Colonic mucosa (tissue), 4 donors: ENCODE measurements around the gene HIP1. TPM values are rescaled to one million over a fixed set of nuclear protein-coding genes. Genes with fewer than 3 reads are reported as not detected.

Experiments
- DNase-seq: peaks from one replicate; pipeline ENCODE4 v3.0.0-alpha.2; 2020
- H3K27ac ChIP-seq: fragments of 200-600 bp; one replicate; pipeline ENCODE4 v1.8.0; 2021
- H3K27me3 ChIP-seq: fragments of 200-600 bp; one replicate; pipeline ENCODE4 v1.8.0; 2021
- H3K36me3 ChIP-seq: fragments of 200-600 bp; one replicate; pipeline ENCODE4 v1.8.0; 2021
- H3K4me1 ChIP-seq: fragments of 200-600 bp; one replicate; pipeline ENCODE4 v1.8.0; 2021; ENCODE audit warnings: mild to moderate bottlenecking
- H3K4me3 ChIP-seq: fragments of 200-600 bp; one replicate; pipeline ENCODE4 v1.8.0; 2021
- H3K9ac ChIP-seq, 2 donors: one replicate each; pipeline ENCODE4 v1.7.0; 2013; ENCODE audit warnings: control low read depth in 2 of 2, low read depth in 2 of 2, low read length in 2 of 2
- H3K9me3 ChIP-seq: fragments of 200-600 bp; one replicate; pipeline ENCODE4 v1.8.0; 2021
- intact Hi-C: fragments of 100-400 bp; cut with DNase I; formaldehyde crosslinking; loops from one replicate; pipeline ENCODE4 v1.14.1; 2022
- total RNA-seq, 2 donors: library from RNA; stranded (reverse); fragmentation: NEBNext Ultra II Directional in 1 of 2; extraction: Animal tissue kit (Norgen Biotek cat#: 25700) in 1 of 2; gene quantifications; one replicate each; pipeline ENCODE4 v1.2.1, GENCODE V29; 2021
- TF ChIP-seq, protein P1 (sequence below): fragments of 200-600 bp; IDR thresholded peaks from one replicate; pipeline ENCODE4 v1.8.0; 2022; ENCODE audit warnings: antibody characterized with exemption, mild to moderate bottlenecking
- donor health status: healthy.
- donor health status: DM: no; HTN: no; CAD: no.
- donor health status: DM: no; HTN: no; CAD: no.

The HIP1 gene
- total RNA-seq, 2 donors from 2014 or later = 4.8 to 5.5 TPM

DNA sequence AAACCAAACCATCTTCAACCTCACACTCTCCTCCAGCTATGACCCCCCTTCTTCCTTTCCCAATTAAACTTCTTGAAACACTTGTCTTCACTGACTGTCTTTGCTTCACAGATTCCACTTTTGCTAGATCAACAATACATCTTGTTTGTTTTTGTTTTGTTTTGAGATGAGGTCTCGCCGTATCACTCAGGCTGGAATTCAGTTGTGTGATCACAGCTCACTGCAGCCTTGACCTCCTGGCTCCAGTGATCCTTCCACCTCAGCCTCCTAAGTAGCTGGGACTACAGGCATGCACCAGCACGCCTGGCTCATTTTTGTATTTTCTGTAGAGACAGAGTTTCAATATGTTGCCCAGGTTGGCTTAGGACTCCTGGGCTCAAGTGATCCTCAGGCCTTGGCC lies 59.7 kb downstream of the HIP1 start:
- no peaks in the 10 kb centered on the region for H3K27me3 ChIP-seq
- H3K9ac ChIP-seq = no peak overlapping the region
- H3K4me3 ChIP-seq = no peak overlapping the region
- TF ChIP-seq, protein P1, sequence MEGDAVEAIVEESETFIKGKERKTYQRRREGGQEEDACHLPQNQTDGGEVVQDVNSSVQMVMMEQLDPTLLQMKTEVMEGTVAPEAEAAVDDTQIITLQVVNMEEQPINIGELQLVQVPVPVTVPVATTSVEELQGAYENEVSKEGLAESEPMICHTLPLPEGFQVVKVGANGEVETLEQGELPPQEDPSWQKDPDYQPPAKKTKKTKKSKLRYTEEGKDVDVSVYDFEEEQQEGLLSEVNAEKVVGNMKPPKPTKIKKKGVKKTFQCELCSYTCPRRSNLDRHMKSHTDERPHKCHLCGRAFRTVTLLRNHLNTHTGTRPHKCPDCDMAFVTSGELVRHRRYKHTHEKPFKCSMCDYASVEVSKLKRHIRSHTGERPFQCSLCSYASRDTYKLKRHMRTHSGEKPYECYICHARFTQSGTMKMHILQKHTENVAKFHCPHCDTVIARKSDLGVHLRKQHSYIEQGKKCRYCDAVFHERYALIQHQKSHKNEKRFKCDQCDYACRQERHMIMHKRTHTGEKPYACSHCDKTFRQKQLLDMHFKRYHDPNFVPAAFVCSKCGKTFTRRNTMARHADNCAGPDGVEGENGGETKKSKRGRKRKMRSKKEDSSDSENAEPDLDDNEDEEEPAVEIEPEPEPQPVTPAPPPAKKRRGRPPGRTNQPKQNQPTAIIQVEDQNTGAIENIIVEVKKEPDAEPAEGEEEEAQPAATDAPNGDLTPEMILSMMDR = no peak
- no peak overlapping the region for H3K27ac ChIP-seq
- H3K36me3 ChIP-seq = no peaks in the 10 kb centered on the region
- no peak for DNase-seq
- no peaks in the 10 kb centered on the region for H3K4me1 ChIP-seq
- intact Hi-C loops = no loop called here
- H3K9me3 ChIP-seq = no peaks in the 10 kb centered on the region

DNA sequence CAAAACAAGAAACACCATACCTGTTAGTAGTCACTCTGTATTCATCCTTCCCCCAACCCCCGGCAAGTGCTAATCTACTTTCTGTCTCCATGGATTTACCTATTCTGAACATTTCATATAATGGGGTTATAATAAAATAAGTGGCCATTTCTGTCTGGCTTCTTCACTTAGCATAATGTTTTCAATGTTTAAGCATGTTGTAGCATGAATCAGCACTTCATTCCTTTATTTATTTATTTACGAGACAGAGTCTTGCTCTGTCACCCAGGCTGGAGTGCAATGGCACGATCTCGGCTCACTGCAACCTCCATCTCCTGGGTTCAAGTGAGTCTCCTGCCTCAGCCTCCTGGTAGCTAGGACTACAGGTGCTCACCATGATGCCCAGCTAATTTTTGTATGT lies 69.2 kb downstream of the HIP1 start:
- DNase-seq = no peak
- Histone ChIP-seq H3K4me3 (no peak overlapping the region), H3K36me3 (no peaks in the 10 kb centered on the region), H3K27ac (no peak overlapping the region), H3K9ac (no peak overlapping the region), H3K4me1 (no peaks in the 10 kb centered on the region), H3K27me3 (no peaks in the 10 kb centered on the region), H3K9me3 (no peaks in the 10 kb centered on the region)
- intact Hi-C loops = no loop called here
- TF ChIP-seq, protein P1 = no peak

DNA sequence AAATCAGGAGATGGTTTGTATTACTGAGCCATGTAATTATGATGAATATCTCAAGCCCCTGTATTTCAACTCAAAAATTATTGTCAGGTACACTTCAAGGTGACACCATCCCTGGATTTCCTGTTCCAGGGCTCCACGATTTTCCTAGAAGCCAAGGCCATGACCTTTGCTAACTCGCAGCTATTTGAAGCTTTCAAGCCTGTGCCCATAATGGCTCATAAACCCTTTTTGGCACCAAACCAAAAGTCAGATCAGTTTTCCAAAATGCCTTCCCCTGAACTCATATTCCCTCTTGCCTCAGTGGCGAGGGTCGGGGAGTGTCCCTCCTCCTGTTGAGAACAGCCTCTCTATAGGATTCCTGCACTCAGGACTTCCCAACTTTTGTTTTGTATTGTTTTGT lies 70.8 kb downstream of the HIP1 start:
- no peaks in the 10 kb centered on the region for H3K27me3 ChIP-seq
- H3K36me3 ChIP-seq = no peaks in the 10 kb centered on the region
- no peak overlapping the region for H3K4me3 ChIP-seq
- H3K9ac ChIP-seq = no peak overlapping the region
- intact Hi-C loops = no loop called here
- no peak overlapping the region for H3K27ac ChIP-seq
- no peak for DNase-seq
- no peaks in the 10 kb centered on the region for H3K9me3 ChIP-seq
- no peaks in the 10 kb centered on the region for H3K4me1 ChIP-seq
- TF ChIP-seq, protein P1 = no peak

DNA sequence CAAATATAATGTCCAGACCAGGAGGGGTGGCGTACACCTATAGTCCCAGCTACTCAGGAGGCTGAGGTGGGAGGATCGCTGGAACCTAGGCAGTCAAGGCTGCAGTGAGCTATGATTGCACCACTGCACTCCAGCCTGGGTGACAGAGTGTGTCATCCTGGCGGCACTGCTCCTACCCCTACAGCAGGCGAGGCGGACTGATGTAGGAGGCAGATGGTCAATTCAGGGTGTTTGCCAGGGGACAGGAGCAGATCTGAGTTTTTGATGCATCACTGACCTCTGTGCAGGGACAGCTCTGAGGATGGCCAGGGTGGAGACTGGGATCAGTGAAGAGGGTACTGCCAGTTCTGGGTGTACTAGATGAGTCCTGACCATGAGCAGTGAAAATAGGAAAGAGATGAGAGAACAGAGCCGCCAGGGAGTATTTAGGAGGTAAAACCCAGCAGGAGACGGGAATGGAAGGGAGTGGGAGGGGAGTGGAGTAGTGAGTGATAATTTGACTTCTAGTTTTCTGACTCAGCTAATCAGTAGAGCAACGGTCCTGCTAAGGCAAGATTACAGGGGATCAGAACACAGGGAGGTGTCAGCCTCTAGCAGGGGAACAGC lies 75.3 kb downstream of the HIP1 start:
- DNase-seq = no peak
- TF ChIP-seq, protein P1 = no peak
- Histone ChIP-seq H3K9me3 (no peaks in the 10 kb centered on the region), H3K4me1 (no peaks in the 10 kb centered on the region), H3K4me3 (no peak overlapping the region), H3K9ac (no peak overlapping the region), H3K27me3 (no peaks in the 10 kb centered on the region), H3K27ac (no peak overlapping the region), H3K36me3 (no peaks in the 10 kb centered on the region)
- intact Hi-C loops = no loop called here

DNA sequence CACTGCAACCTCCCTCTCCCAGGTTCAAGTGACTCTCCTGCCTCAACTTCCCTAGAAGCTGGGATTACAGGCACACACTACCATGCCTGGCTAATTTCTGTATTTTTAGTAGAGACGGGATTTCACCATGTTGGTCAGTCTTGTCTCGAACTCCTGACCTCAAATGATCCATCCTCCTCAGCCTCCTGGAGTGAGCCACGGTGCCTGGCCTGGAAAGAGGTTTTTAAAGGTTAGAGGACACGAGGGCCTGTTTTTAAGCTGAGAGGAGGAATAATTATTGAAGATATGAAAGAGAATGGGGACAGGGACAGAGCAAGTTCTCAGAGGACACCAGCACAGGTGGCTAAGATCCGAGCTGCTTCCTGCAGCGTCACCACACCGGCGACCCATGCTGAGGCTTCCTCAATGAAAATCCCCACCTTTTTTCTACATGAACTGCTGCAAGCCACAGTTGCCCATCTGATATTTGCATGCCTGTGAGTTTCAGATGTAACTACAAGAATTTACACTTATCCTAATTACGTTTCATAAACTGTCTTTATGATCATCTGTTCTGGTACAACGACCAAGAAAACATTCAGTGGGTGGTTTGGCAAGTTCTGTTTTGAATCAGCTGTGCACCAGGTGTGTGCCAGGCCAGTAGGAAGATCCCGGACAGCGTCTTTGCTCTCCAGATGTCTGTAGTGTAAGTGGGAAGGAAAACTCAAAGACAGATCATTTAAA lies 76.0 kb downstream of the HIP1 start:
- Histone ChIP-seq H3K36me3 (no peaks in the 10 kb centered on the region), H3K27me3 (no peaks in the 10 kb centered on the region), H3K9me3 (no peaks in the 10 kb centered on the region), H3K27ac (no peak overlapping the region), H3K9ac (no peak overlapping the region), H3K4me1 (no peaks in the 10 kb centered on the region), H3K4me3 (no peak overlapping the region)
- DNase-seq = no peak
- TF ChIP-seq, protein P1 = no peak
- intact Hi-C loops = no loop called here
